Breast epithelium (tissue), 4 donors: ENCODE results near the gene CCDC169. TPM values are rescaled to one million over a fixed set of nuclear protein-coding genes. Genes with fewer than 3 reads are reported as not detected.
A peak's percentile ranks its signal among the peaks of the same experiment; 100 is the strongest.

Source experiments
- DNase-seq, 2 donors: peaks; one replicate each; pipeline ENCODE4 v3.0.0-alpha.2; 2019; ENCODE audit warnings: low spot score in 2 of 2
- H3K27ac ChIP-seq, 2 donors: fragments of 200-600 bp; sonication (generic) in 1 of 2; one replicate each; pipeline ENCODE4 v1.5.1; 2016 to 2019; ENCODE audit warnings: mild to moderate bottlenecking in 1 of 2
- H3K27me3 ChIP-seq, 2 donors: fragments of 200-600 bp; sonication (generic) in 1 of 2; one replicate each; pipeline versions ENCODE4 v1.5.1 to v1.6.0; 2017 to 2019; ENCODE audit warnings: control low read depth in 1 of 2, mild to moderate bottlenecking in 1 of 2
- H3K36me3 ChIP-seq: fragments of 200-600 bp; one replicate; pipeline ENCODE4 v1.5.1; 2019
- H3K4me1 ChIP-seq, 2 donors: fragments of 200-600 bp; sonication (generic); one replicate each; pipeline ENCODE4 v1.5.1; 2016 to 2019; ENCODE audit warnings: control low read depth in 1 of 2
- H3K4me3 ChIP-seq, 3 donors: fragments of 200-600 bp; sonication (generic); 1 replicate in 2 of 3; 2 replicates in 1 of 3; pipeline ENCODE4 v1.5.1; 2016 to 2019; ENCODE audit warnings: mild to moderate bottlenecking in 3 of 3, moderate library complexity in 2 of 3
- H3K9me3 ChIP-seq, 2 donors: fragments of 200-600 bp; sonication (generic) in 1 of 2; one replicate each; pipeline ENCODE4 v1.5.1; 2016 to 2019; ENCODE audit warnings: control low read depth in 1 of 2
- POLR2A ChIP-seq: fragments of 450-650 bp; IDR thresholded peaks from one replicate; pipeline ENCODE4 v1.6.1; 2016; ENCODE audit warnings: antibody characterized with exemption, mild to moderate bottlenecking, moderate library complexity
- POLR2AphosphoS5 ChIP-seq, 3 donors: sonication (generic); formaldehyde crosslinking; IDR thresholded peaks; one replicate each; pipeline ENCODE4 v1.6.1; 2017; ENCODE audit warnings: antibody characterized with exemption in 3 of 3
- intact Hi-C: fragments of 100-400 bp; cut with DNase I; formaldehyde crosslinking; loops from one replicate; pipeline ENCODE4 v1.15.1; 2023; ENCODE audit warnings: low total_unique reads
- total RNA-seq, 3 donors: library from RNA; depleted of rRNA; stranded (reverse); fragments of >200 nt; gene quantifications; one replicate each; pipeline ENCODE4 v1.1.0, GENCODE V29; 2016
- TF ChIP-seq, protein P1 (sequence below), 3 donors: fragments of 450-650 bp; IDR thresholded peaks; one replicate each; pipeline ENCODE4 v1.5.1; 2016 to 2017; ENCODE audit warnings: antibody characterized with exemption in 3 of 3, mild to moderate bottlenecking in 3 of 3, moderate library complexity in 3 of 3

The CCDC169 gene
- total RNA-seq, 3 donors from 2014 or later = 0.73 to 2.9 (median 1.1) TPM

DNA sequence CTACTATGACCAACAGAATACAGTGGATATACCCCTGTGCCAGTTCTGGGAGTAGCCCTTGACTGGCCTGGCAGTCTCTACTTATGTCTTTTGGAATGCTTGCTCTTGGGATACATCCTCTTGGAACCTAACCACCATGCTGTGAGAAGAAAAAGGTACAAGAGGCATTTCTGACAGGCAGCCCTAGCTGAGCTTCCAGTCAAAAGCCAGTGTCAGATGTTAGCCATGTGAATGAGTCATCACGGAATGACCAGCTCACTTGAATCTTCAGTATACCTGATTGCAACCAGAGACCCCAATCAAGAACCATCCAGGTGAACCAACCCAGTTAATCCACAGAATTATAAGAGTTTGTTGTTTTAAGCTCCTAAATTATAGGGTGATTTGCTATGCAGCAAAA is 4.1 kb downstream of the CCDC169 start:
- H3K27ac ChIP-seq = no peak overlapping the region
- no peak overlapping the region for H3K4me3 ChIP-seq
- TF ChIP-seq, protein P1, sequence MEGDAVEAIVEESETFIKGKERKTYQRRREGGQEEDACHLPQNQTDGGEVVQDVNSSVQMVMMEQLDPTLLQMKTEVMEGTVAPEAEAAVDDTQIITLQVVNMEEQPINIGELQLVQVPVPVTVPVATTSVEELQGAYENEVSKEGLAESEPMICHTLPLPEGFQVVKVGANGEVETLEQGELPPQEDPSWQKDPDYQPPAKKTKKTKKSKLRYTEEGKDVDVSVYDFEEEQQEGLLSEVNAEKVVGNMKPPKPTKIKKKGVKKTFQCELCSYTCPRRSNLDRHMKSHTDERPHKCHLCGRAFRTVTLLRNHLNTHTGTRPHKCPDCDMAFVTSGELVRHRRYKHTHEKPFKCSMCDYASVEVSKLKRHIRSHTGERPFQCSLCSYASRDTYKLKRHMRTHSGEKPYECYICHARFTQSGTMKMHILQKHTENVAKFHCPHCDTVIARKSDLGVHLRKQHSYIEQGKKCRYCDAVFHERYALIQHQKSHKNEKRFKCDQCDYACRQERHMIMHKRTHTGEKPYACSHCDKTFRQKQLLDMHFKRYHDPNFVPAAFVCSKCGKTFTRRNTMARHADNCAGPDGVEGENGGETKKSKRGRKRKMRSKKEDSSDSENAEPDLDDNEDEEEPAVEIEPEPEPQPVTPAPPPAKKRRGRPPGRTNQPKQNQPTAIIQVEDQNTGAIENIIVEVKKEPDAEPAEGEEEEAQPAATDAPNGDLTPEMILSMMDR (IDR thresholded peaks at IDR 0.05) = no peak
- no peak for TF ChIP-seq POLR2A
- no peak for TF ChIP-seq POLR2AphosphoS5 (IDR thresholded peaks at IDR 0.05)
- no peaks in the 10 kb centered on the region for H3K4me1 ChIP-seq
- no peaks in the 10 kb centered on the region for H3K27me3 ChIP-seq
- DNase-seq = no peak
- intact Hi-C loops = no loop called here
- peaks cover 0 to 6% of the 10 kb centered on the region in 2 donors for H3K9me3 ChIP-seq
- no peaks in the 10 kb centered on the region for H3K36me3 ChIP-seq

DNA sequence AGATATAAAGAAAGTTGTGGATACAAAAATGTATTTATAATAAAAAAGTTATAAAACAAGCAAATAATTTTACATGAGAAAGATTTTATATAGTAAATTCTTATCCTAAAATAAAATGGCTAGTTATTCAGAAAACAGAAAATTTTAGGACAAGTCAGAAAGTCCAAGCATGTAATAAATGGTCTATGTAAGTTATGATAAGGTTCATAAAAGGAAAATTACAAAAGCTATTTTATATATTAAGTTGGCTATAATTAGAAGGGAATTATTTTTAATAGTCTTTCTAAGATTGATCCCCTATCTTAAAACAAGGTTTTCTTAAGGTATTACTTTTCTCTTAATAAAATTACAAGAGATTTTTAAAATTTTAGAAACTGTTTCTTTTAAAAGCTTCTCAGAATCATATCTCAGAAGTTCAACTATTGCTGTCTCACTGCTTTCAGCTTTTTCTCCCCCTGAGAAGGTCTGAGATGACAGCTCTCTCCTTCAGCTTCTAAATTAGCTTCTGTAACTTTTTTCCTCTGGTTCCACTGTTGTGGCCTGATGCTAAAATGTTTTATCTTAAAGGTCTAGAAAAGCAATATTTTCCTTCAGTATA is 8.7 kb downstream of the CCDC169 start:
- peaks cover 0 to 9% of the 10 kb centered on the region in 2 donors for H3K9me3 ChIP-seq
- H3K27ac ChIP-seq = no peak overlapping the region
- no peaks in the 10 kb centered on the region for H3K4me1 ChIP-seq
- intact Hi-C loops = no loop called here
- no peak for DNase-seq
- H3K36me3 ChIP-seq = no peaks in the 10 kb centered on the region
- TF ChIP-seq, protein P1 (IDR thresholded peaks at IDR 0.05) = no peak
- TF ChIP-seq POLR2AphosphoS5 (IDR thresholded peaks at IDR 0.05) (no peak), POLR2A (no peak)
- no peaks in the 10 kb centered on the region for H3K27me3 ChIP-seq
- H3K4me3 ChIP-seq = no peak overlapping the region

DNA sequence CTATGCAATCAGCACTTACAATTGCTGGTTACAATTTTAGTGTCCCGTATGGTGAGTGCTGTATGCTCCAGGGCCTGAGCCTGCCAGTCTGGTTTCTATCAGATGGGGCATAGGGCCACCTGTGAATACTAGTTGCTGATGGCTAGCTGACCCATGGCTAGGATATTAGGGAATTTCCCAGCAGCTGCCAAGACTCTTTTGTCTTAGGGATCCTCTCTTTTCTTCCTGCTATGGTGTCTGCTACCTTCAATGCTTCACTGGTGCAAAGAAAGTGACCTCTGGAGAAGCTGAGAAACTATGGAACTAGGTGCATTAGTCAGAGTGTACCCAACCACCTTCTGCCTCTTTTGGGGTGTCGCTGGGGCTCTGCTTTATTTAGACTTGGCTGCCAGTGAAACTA is 11.6 kb downstream of the CCDC169 start:
- H3K4me3 ChIP-seq = no peak overlapping the region
- TF ChIP-seq, protein P1 (IDR thresholded peaks at IDR 0.05) = no peak
- no peak for TF ChIP-seq POLR2AphosphoS5 (IDR thresholded peaks at IDR 0.05)
- no peak for TF ChIP-seq POLR2A
- H3K4me1 ChIP-seq = no peaks in the 10 kb centered on the region
- intact Hi-C loops = no loop called here
- no peaks in the 10 kb centered on the region for H3K27me3 ChIP-seq
- peaks cover 0 to 9% of the 10 kb centered on the region in 2 donors for H3K9me3 ChIP-seq
- H3K27ac ChIP-seq = no peak overlapping the region
- DNase-seq = no peak
- H3K36me3 ChIP-seq = no peaks in the 10 kb centered on the region

DNA sequence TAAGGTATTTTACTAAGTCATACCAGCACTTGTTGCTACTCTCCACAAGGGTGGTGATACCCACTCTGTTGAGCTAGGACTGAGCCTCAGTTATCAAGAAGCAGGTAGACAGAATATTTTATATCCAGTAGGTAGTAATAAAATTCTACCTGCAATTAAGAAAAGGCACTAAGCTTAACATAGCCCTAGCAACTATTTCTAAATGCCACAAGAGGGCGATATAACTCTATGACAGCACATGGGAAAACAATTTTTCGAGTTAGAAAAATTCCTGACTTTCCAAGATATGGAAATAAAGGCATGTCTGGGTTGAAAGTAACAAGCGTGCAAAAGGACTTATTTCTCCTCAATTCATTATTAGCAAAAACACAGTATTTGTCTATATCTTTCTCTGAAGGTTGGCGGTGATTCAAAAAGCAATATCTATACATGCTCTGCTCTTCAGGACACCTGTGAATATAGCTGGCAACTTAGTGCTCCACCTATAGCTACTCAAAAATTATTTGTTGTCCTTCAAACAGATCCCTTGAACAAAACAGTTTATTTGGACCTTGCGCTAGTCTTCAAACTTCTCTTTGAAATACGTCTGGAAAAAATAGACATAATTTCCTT is 14.7 kb downstream of the CCDC169 start:
- no peak overlapping the region for H3K4me3 ChIP-seq
- H3K36me3 ChIP-seq = no peaks in the 10 kb centered on the region
- no peaks in the 10 kb centered on the region for H3K27me3 ChIP-seq
- intact Hi-C loops = no loop called here
- no peaks in the 10 kb centered on the region for H3K9me3 ChIP-seq
- no peaks in the 10 kb centered on the region for H3K4me1 ChIP-seq
- no peak for DNase-seq
- no peak for TF ChIP-seq POLR2AphosphoS5 (IDR thresholded peaks at IDR 0.05)
- TF ChIP-seq, protein P1 (IDR thresholded peaks at IDR 0.05) = peak; percentile 45 to 72 (median 68)
- H3K27ac ChIP-seq = no peak overlapping the region

DNA sequence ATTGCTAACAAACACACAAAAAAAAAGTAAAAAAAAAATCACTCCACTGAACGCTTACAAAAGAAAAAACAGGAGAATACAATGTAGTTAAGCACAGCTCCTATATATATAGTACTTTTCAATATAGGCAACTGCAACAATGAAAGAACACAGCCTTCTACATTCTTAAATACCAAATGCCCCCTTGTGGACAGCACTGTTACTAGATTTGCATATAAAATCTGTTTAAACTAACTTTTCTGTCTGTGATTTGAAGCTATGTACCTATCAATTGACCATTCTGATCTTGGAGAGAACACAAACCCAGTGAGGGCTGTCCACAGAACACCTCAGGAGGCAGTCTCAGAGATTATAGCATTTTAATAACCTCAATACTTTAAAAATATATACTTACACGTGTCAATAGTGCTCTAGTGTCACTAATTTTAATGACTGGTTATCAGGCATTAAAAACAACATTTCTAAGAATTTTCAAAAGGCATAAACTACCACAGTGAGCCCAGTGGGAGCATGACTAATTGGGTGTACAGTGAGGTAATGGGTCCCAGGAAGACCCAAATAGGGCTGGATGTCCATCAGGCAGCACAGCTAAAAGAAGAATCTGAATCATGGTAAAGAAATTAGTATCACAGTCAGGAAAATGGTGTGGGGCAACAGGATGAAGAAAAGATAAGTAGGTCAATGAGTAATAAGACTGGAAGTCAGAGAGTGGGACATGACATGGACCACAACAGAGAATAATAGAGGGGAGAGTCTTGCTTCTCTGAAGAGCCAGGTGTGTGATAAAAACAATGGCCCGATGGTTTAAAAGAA is 22.2 kb downstream of the CCDC169 start:
- no peak for DNase-seq
- intact Hi-C loops = no loop called here

More for the DNA sequence above, 22.2 kb downstream of the CCDC169 start:
- Histone ChIP-seq H3K36me3 (no peaks in the 10 kb centered on the region), H3K4me3 (no peak overlapping the region), H3K4me1 (no peaks in the 10 kb centered on the region), H3K27me3 (no peaks in the 10 kb centered on the region), H3K9me3 (no peaks in the 10 kb centered on the region), H3K27ac (no peak overlapping the region)
- TF ChIP-seq, protein P1 (IDR thresholded peaks at IDR 0.05) = peak; percentile 44 to 63 (median 63)
- TF ChIP-seq POLR2A = no peak
